BE2C (cell line): ENCODE data around the gene CREB5.
"Not testable (repeated sequence)": the region's sequence is repeated elsewhere in the genome, so short reads cannot be mapped to it uniquely, and the experiment has no call there.

Source experiments
- DNase-seq: peaks from one replicate; pipeline ENCODE4 v3.0.0-alpha.2; 2020
- H3K27me3 ChIP-seq: fragments of 250-450 bp; sonication (Bioruptor Pico); 2 replicates; pipeline ENCODE4 v1.5.1; 2020; ENCODE audit warnings: mild to moderate bottlenecking
- H3K36me3 ChIP-seq: fragments of 250-450 bp; sonication (Bioruptor Pico); 2 replicates; pipeline ENCODE4 v1.5.1; 2020; ENCODE audit warnings: mild to moderate bottlenecking
- H3K4me1 ChIP-seq: fragments of 250-450 bp; sonication (Bioruptor Pico); 2 replicates; pipeline ENCODE4 v1.5.1; 2020
- H3K4me3 ChIP-seq: 2 replicates; pipeline ENCODE4 v1.5.1; 2011; ENCODE audit warnings: low read depth, low read length
- H3K9me3 ChIP-seq: fragments of 250-450 bp; sonication (Bioruptor Pico); 2 replicates; pipeline ENCODE4 v1.5.1; 2020
- CTCF ChIP-seq: IDR thresholded peaks from 2 replicates; pipeline ENCODE4 v1.5.1; 2012; ENCODE audit warnings: mild to moderate bottlenecking, low read depth, low read length

The CREB5 gene

GRCh38 chr7:28606421-28606820, 194.1 kb downstream of the CREB5 start:
- no peak for DNase-seq
- no peaks in the 10 kb centered on the region for H3K9me3 ChIP-seq
- no peaks in the 10 kb centered on the region for H3K27me3 ChIP-seq
- H3K36me3 ChIP-seq = no peaks in the 10 kb centered on the region
- no peak for TF ChIP-seq CTCF
- 0 out of 2 replicates have a peak, but pooled peaks cover 4% of the 10 kb centered on the region for H3K4me1 ChIP-seq
- no peak overlapping the region for H3K4me3 ChIP-seq

DNA sequence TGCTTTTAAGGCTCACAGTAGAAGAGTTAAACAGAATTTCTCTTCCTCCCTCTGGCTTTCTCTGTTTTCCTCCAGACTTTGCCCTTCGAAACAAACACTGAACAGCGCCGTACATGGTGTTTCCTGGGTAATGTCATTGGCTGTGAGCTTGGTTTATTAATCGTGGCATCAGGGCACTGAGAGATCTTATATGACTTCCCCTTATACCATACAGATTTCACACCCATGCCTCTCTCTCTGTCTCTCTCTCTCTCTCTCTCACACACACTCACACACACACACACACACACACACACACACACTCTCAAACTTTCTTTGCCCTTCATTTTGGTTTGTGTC, 195.5 kb downstream of the CREB5 start:
- Histone ChIP-seq H3K9me3 (no peaks in the 10 kb centered on the region), H3K4me1 (0 out of 2 replicates have a peak, but pooled peaks cover 4% of the 10 kb centered on the region), H3K36me3 (no peaks in the 10 kb centered on the region), H3K27me3 (no peaks in the 10 kb centered on the region), H3K4me3 (no peak overlapping the region)
- DNase-seq = no peak
- no peak for TF ChIP-seq CTCF

GRCh38 chr7:28608237-28608656, 195.9 kb downstream of the CREB5 start:
- no peak for TF ChIP-seq CTCF
- no peak overlapping the region for H3K4me3 ChIP-seq
- no peaks in the 10 kb centered on the region for H3K9me3 ChIP-seq
- H3K4me1 ChIP-seq = 0 out of 2 replicates have a peak, but pooled peaks cover 4% of the 10 kb centered on the region
- no peak for DNase-seq
- no peaks in the 10 kb centered on the region for H3K36me3 ChIP-seq
- no peaks in the 10 kb centered on the region for H3K27me3 ChIP-seq

DNA sequence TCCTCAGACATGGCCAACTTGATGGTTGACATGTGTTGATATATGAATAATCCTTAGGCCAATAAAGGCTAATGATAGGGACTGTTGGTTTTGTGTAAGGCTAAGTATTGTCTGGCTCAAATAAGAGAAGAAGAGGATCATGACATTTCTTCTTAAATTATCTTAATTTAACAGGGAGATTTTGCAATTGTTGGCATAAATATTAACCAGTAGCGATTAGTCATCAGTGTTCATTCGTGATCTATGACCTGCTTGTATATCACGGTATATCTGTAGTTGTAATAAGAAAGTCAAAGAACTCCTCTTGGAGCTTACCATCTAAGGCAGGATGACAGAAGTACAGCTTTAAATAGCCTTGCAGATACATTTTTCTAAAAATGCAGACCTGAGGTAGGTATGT, 196.4 kb downstream of the CREB5 start:
- H3K9me3 ChIP-seq = no peaks in the 10 kb centered on the region
- no peak overlapping the region for H3K4me3 ChIP-seq
- H3K36me3 ChIP-seq = no peaks in the 10 kb centered on the region
- no peaks in the 10 kb centered on the region for H3K27me3 ChIP-seq
- no peak for TF ChIP-seq CTCF
- H3K4me1 ChIP-seq = 0 out of 2 replicates have a peak, but pooled peaks cover 4% of the 10 kb centered on the region
- no peak for DNase-seq

- Histone ChIP-seq H3K36me3 (no peaks in the 10 kb centered on the region), H3K4me1 (0 out of 2 replicates have a peak, but pooled peaks cover 4% of the 10 kb centered on the region), H3K27me3 (no peaks in the 10 kb centered on the region), H3K9me3 (no peaks in the 10 kb centered on the region), H3K4me3 (no peak overlapping the region)
- no peak for DNase-seq
- no peak for TF ChIP-seq CTCF
Observed at GRCh38 chr7:28609608-28610007, 197.3 kb downstream of the CREB5 start.

GRCh38 chr7:28611399-28611897, 199.1 kb downstream of the CREB5 start:
- H3K36me3 ChIP-seq, H3K27me3 ChIP-seq, H3K4me1 ChIP-seq, H3K4me3 ChIP-seq, H3K9me3 ChIP-seq, DNase-seq: not testable (repeated sequence)

- Histone ChIP-seq H3K4me1 (no peaks in the 10 kb centered on the region), H3K27me3 (no peaks in the 10 kb centered on the region)
- TF ChIP-seq CTCF = no peak
Observed at GRCh38 chr7:28613262-28613661, 200.9 kb downstream of the CREB5 start.

More at GRCh38 chr7:28613262-28613661, 200.9 kb downstream of the CREB5 start:
- Histone ChIP-seq H3K4me3 (no peak overlapping the region), H3K9me3 (no peaks in the 10 kb centered on the region), H3K36me3 (no peaks in the 10 kb centered on the region)
- DNase-seq = no peak
